T-cell (primary cell): ENCODE data around the gene SDK2. TPM values are rescaled to one million over a fixed set of nuclear protein-coding genes. Genes with fewer than 3 reads are reported as not detected.

ENCODE experiments used
- ATAC-seq, 4 experiments: fragments of 200-7000 bp in 3 of 4; fragments of 150-1000 bp in 1 of 4; cut with Tn5 transposase; replicated peaks in 1 of 4; 1 replicate in 3 of 4; 2 replicates in 1 of 4; pipeline ENCODE4 v1.10.0; 2021; ENCODE audit warnings: moderate library complexity in 3 of 4, mild to moderate bottlenecking in 2 of 4, moderate number of reproducible peaks in 1 of 4
- CTCF ChIA-PET, 2 donors: fragments of 300-600 bp; sonication (Branson Sonifier 250); formaldehyde crosslinking; loops; one replicate each; lab custom pipeline; 2022; ENCODE audit warnings: antibody characterized with exemption in 2 of 2; lab: Charles Lee
- POLR2A ChIA-PET, 2 donors: fragments of 300-600 bp; sonication (Branson Sonifier 250); formaldehyde crosslinking; loops; one replicate each; lab custom pipeline; 2022; ENCODE audit warnings: antibody characterized with exemption in 2 of 2; lab: Charles Lee
- DNase-seq, 35 experiments: peaks; one replicate each; pipeline versions ENCODE4 v3.0.0 to v3.0.0-alpha.2; 2013 to 2023
- H3K27ac ChIP-seq: one replicate; pipeline ENCODE4 v1.5.1; 2013; ENCODE audit warnings: low read length
- H3K27me3 ChIP-seq, 2 experiments: replicated peaks in 1 of 2; 1 replicate in 1 of 2; 2 replicates in 1 of 2; pipeline versions ENCODE4 v1.6.1 to v1.7.0; 2013; ENCODE audit warnings: low read length in 1 of 2, mixed read lengths in 1 of 2; ENCODE audit not compliant: control insufficient read depth in 2 of 2, insufficient read depth in 2 of 2; ENCODE audit errors: extremely low read depth in 1 of 2
- H3K36me3 ChIP-seq, 2 donors: 1 replicate in 1 of 2; 2 replicates in 1 of 2; pipeline versions ENCODE4 v1.6.1 to v1.7.0; 2013; ENCODE audit warnings: low read length in 1 of 2; ENCODE audit not compliant: control insufficient read depth in 2 of 2, insufficient read depth in 1 of 2; ENCODE audit errors: extremely low read depth in 1 of 2
- H3K4me1 ChIP-seq, 2 experiments: 1 replicate in 1 of 2; 2 replicates in 1 of 2; pipeline versions ENCODE4 v1.6.1 to v1.7.0; 2013; ENCODE audit warnings: low read length in 2 of 2, mixed read lengths in 1 of 2; ENCODE audit not compliant: insufficient read depth in 2 of 2, control insufficient read depth in 1 of 2; ENCODE audit errors: extremely low read depth in 1 of 2
- H3K4me3 ChIP-seq, 2 donors: 1 replicate in 1 of 2; 2 replicates in 1 of 2; pipeline versions ENCODE4 v1.5.1 to v1.7.0; 2013; ENCODE audit warnings: mild to moderate bottlenecking in 2 of 2, low read length in 1 of 2, moderate library complexity in 1 of 2; ENCODE audit not compliant: control insufficient read depth in 1 of 2; ENCODE audit errors: extremely low read depth in 1 of 2
- H3K9me3 ChIP-seq: 2 replicates; pipeline ENCODE4 v1.7.0; 2013
- H3K27ac Mint-ChIP-seq, 2 donors: one replicate each; pipeline ENCODE4 v1.8.0; 2020 to 2021; ENCODE audit warnings: mild to moderate bottlenecking in 2 of 2, mixed read lengths in 2 of 2
- H3K27me3 Mint-ChIP-seq, 2 donors: one replicate each; pipeline ENCODE4 v1.8.0; 2021 to 2022; ENCODE audit warnings: mixed read lengths in 2 of 2
- H3K36me3 Mint-ChIP-seq: one replicate; pipeline ENCODE4 v1.8.0; 2021; ENCODE audit warnings: mixed read lengths
- H3K4me1 Mint-ChIP-seq, 3 donors: one replicate each; pipeline ENCODE4 v1.8.0; 2020 to 2022; ENCODE audit warnings: mixed read lengths in 3 of 3, mild to moderate bottlenecking in 1 of 3
- H3K4me3 Mint-ChIP-seq, 3 donors: one replicate each; pipeline ENCODE4 v1.8.0; 2020 to 2022; ENCODE audit warnings: mild to moderate bottlenecking in 3 of 3, mixed read lengths in 3 of 3, moderate library complexity in 3 of 3
- H3K9me3 Mint-ChIP-seq, 3 donors: one replicate each; pipeline ENCODE4 v1.8.0; 2020 to 2022; ENCODE audit warnings: mixed read lengths in 3 of 3
- WGBS: methylation state at CpG from one replicate; pipeline ENCODE4 v1.1.5; 2013; ENCODE audit warnings: missing lambda C conversion rate; ENCODE audit not compliant: insufficient coverage; 5-methylcytosine and 5-hydroxymethylcytosine counted together
- total RNA-seq, 35 experiments: library from RNA in 6 of 35; stranded (reverse) in 6 of 35; fragments of 120-200 nt in 1 of 35; gene quantifications; one replicate each; pipeline versions ENCODE4 v1.2.1 to v1.2.4 and lab custom pipeline; 2013 to 2026

Gene SDK2
- total RNA-seq, 5 donors from 2014 or later (not counting 1 experiment from before 2014, with no cell fraction given) = 2.9 to 8.3 (median 4.8) TPM

GRCh38 chr17:73342050-73342522, 302.2 kb downstream of the SDK2 start:
- Histone ChIP-seq H3K36me3 (no peaks in the 10 kb centered on the region), H3K9me3 (no peaks in the 10 kb centered on the region), H3K27me3 (peaks cover 0 to 33% of the 10 kb centered on the region in 2 experiments), H3K27ac (no peak overlapping the region), H3K4me1 (no peaks in the 10 kb centered on the region), H3K4me3 (no peak overlapping the region)
- ATAC-seq (no peak), DNase-seq (no peak)
- ChIA-PET CTCF (no interaction called here), POLR2A (no interaction called here)
- H3K27me3 Mint-ChIP-seq = no peaks in the 10 kb centered on the region
- H3K4me3 Mint-ChIP-seq = no peak overlapping the region
- no peaks in the 10 kb centered on the region for H3K9me3 Mint-ChIP-seq
- no peaks in the 10 kb centered on the region for H3K4me1 Mint-ChIP-seq
- H3K36me3 Mint-ChIP-seq = no peaks in the 10 kb centered on the region
- 78% methylated on average over 12 of the region's 12 CpGs for WGBS
- H3K27ac Mint-ChIP-seq = no peak overlapping the region

DNA sequence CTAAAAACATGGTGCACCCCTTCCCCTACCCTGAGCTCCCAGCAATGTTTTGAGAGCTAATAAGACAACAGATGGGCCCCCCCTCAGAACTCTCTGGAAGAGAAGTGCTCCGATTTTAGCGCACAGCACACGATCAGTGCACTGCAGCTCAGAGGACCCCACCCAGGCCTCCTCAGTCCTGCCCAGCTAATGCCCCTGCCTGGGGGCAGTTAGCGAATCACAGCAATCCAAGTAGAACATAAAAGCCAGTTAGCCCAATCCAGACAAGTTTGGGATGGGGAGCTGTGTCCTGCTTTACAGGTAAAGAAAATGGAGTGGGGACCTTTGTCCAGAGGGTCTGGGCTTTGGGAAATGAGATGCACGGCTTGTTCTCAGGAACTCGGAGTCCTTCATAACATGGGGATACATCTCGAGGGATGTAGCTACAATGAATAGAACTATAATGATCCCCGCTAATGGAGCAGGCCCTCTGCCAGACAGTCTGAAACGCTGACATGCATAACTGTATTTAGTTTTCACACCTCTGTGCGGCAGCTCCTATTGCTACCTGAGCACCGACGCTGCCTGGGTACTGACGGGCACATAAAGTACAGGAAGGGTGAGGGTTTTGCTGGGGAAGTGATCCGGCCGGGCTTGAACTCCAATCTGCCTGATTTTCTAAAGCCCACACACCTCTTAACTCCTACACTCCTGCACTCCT, 302.7 kb downstream of the SDK2 start:
- Mint-ChIP-seq H3K4me3 (no peak overlapping the region), H3K4me1 (no peaks in the 10 kb centered on the region), H3K27me3 (no peaks in the 10 kb centered on the region), H3K27ac (no peak overlapping the region), H3K36me3 (no peaks in the 10 kb centered on the region), H3K9me3 (no peaks in the 10 kb centered on the region)
- POLR2A ChIA-PET = no interaction called here
- no peak for DNase-seq
- Histone ChIP-seq H3K4me1 (no peaks in the 10 kb centered on the region), H3K9me3 (no peaks in the 10 kb centered on the region), H3K27ac (no peak overlapping the region), H3K36me3 (no peaks in the 10 kb centered on the region), H3K27me3 (peaks cover 0 to 33% of the 10 kb centered on the region in 2 experiments), H3K4me3 (no peak overlapping the region)
- ATAC-seq = no peak
- CTCF ChIA-PET = interaction anchor here in 1 of 2 donors (0.6 kb wide), 1 partner anchor 778 kb away, joined by 3 read pairs; no protein-coding TSS in a partner anchor
- WGBS = 89% methylated on average over 9 of the region's 15 CpGs

DNA sequence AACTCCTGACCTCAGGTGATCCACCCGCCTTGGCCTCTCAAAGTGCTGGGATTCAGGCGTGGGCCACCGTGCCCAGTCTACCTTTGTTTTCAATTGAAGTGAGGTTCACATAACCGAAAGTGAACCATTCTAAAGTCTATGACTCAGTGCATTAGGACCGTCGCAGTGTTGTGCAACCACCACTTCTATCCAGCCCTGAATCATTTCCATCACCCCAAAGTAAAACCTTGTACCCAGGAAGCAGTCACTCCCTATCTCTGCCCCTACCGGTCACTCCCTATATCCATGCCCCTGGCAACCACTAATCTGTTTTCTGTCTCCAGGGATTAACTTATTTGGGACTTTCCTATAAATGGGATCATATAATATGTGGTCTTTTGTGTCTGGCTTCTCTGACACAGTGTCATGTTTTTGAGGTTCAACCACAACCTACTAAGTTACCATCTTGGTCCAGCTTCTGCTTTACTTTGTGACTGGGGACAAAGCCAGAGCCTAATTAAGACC, 304.1 kb downstream of the SDK2 start:
- no peak overlapping the region for H3K4me3 Mint-ChIP-seq
- no peaks in the 10 kb centered on the region for H3K27me3 Mint-ChIP-seq
- Histone ChIP-seq H3K27me3 (peaks cover 0 to 33% of the 10 kb centered on the region in 2 experiments), H3K4me1 (no peaks in the 10 kb centered on the region), H3K36me3 (no peaks in the 10 kb centered on the region), H3K4me3 (no peak overlapping the region), H3K9me3 (no peaks in the 10 kb centered on the region), H3K27ac (no peak overlapping the region)
- no peak for ATAC-seq
- 61% methylated on average over 6 of the region's 7 CpGs for WGBS
- no peak for DNase-seq
- H3K9me3 Mint-ChIP-seq = no peaks in the 10 kb centered on the region
- no peaks in the 10 kb centered on the region for H3K4me1 Mint-ChIP-seq
- no peak overlapping the region for H3K27ac Mint-ChIP-seq
- CTCF ChIA-PET = interaction anchor here in 1 of 2 donors (0.6 kb wide), 1 partner anchor 31 kb away, joined by 5 read pairs; no protein-coding TSS in a partner anchor
- H3K36me3 Mint-ChIP-seq = no peaks in the 10 kb centered on the region
- POLR2A ChIA-PET = no interaction called here

DNA sequence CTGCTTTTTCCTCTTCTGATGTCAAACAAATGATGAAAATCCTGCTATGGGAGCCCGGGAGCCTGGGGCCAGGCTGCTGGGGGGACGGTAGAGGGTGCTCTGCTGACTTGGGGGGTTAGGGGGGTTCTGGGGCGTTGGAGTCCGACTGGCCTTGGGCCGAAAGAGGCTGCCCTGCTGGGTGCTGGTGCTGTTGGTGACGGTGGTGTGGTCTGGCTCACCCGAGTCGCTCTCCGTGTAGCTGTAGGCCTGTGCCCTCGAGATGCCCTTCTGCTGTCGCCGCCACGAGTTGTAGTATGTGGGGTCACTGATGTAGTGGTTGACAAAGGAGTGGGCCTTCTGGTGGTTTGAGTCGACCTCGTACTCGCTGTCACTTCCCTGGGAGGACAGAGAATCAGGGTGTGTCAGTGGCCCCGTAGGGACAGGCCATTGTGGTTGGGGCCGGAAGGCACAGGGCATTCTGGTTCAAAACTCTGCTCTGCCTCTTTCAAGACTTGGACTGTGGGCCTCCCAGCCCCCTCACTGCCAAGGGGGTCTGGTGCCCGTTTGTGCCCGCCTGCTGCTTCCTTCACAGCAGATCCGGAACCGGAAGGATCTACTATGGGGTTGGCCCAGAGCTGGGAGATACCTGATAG, 305.6 kb downstream of the SDK2 start:
- H3K4me1 ChIP-seq = no peaks in the 10 kb centered on the region
- H3K27ac ChIP-seq = no peak overlapping the region
- no peak overlapping the region for H3K4me3 ChIP-seq
- Mint-ChIP-seq H3K27me3 (no peaks in the 10 kb centered on the region), H3K4me1 (no peaks in the 10 kb centered on the region), H3K27ac (no peak overlapping the region), H3K9me3 (no peaks in the 10 kb centered on the region), H3K36me3 (no peaks in the 10 kb centered on the region), H3K4me3 (no peak overlapping the region)
- POLR2A ChIA-PET = no interaction called here
- H3K9me3 ChIP-seq = no peaks in the 10 kb centered on the region
- no peaks in the 10 kb centered on the region for H3K36me3 ChIP-seq
- DNase-seq = no peak
- CTCF ChIA-PET = no interaction called here
- peaks cover 0 to 23% of the 10 kb centered on the region in 2 experiments for H3K27me3 ChIP-seq
- ATAC-seq = no peak
- WGBS = 87% methylated on average over 12 of the region's 22 CpGs

GRCh38 chr17:73338050-73338521, 306.2 kb downstream of the SDK2 start:
- Histone ChIP-seq H3K27ac (no peak overlapping the region), H3K4me1 (no peaks in the 10 kb centered on the region), H3K36me3 (no peaks in the 10 kb centered on the region), H3K27me3 (peaks cover 0 to 17% of the 10 kb centered on the region in 2 experiments), H3K9me3 (no peaks in the 10 kb centered on the region), H3K4me3 (no peak overlapping the region)
- no peaks in the 10 kb centered on the region for H3K36me3 Mint-ChIP-seq
- ChIA-PET CTCF (no interaction called here), POLR2A (no interaction called here)
- H3K27ac Mint-ChIP-seq = no peak overlapping the region
- no peaks in the 10 kb centered on the region for H3K27me3 Mint-ChIP-seq
- ATAC-seq = no peak
- no peak for DNase-seq
- H3K4me1 Mint-ChIP-seq = no peaks in the 10 kb centered on the region
- no peaks in the 10 kb centered on the region for H3K9me3 Mint-ChIP-seq
- 90% methylated on average over 9 of the region's 13 CpGs for WGBS
- H3K4me3 Mint-ChIP-seq = no peak overlapping the region

DNA sequence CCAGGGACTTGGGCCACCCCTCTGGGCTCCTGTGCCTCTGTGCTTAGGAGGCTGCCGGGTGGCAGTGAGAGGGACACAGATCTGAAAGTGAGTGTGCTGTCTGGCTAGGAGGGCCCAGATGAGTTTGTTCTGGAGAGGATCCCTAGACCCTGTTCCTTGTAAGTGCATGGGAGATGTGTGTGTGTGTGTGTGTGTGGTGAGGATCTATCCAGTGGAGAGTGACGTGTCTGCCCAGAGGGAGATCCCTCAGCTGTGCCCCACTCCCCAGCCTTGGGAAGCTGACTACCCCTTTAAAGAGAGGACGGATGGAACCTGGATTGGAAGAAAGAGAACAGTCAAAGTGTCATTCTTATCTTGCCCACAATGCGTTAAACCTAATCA, 306.9 kb downstream of the SDK2 start:
- no peaks in the 10 kb centered on the region for H3K9me3 Mint-ChIP-seq
- Histone ChIP-seq H3K27ac (no peak overlapping the region), H3K4me3 (no peak overlapping the region), H3K9me3 (no peaks in the 10 kb centered on the region), H3K4me1 (no peaks in the 10 kb centered on the region), H3K36me3 (no peaks in the 10 kb centered on the region), H3K27me3 (peaks cover 0 to 10% of the 10 kb centered on the region in 2 experiments)
- WGBS = 100% methylated on average over 1 of the region's 4 CpGs
- ATAC-seq = no peak
- H3K27me3 Mint-ChIP-seq = no peaks in the 10 kb centered on the region
- CTCF ChIA-PET = no interaction called here
- H3K27ac Mint-ChIP-seq = no peak overlapping the region
- H3K4me1 Mint-ChIP-seq = no peaks in the 10 kb centered on the region
- H3K4me3 Mint-ChIP-seq = no peak overlapping the region
- POLR2A ChIA-PET = no interaction called here
- no peak for DNase-seq
- H3K36me3 Mint-ChIP-seq = no peaks in the 10 kb centered on the region
